ENCODE data around the gene RAB40A. TPM values are rescaled to one million over a fixed set of nuclear protein-coding genes. Genes with fewer than 3 reads are reported as not detected.

RAB40A gene
- total and polyA plus RNA-seq, 9 of the 15 experiments (the other 6 are each of a cell fraction or from before 2014, with no cell fraction given), result 0.07 to 0.15 (median 0.10) TPM; not detected in 3

DNA sequence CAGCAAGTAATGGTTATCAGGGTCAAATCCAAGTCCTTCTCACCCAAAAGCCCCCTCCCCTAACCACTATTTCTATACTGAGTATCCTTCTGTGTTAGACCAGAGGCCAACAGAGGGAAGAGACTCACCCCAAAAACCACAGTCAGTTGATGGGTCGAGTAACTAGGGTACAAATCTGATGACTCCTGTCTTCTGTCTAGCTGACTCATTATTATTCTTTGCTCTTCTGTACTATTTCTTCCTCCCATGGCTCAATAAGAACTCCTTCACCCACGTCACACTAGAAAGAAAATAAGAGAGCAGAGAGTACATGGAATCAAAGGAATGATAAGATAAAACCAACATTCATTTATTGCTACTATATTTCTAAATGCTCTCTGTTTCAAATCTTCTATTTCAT, 2.0 kb downstream of the RAB40A start:
- Histone ChIP-seq H3K9me3 (replicated peaks; ENCODE audit: control insufficient read depth, insufficient read depth, low read depth, low read length) (no peaks in the 10 kb centered on the region), H3K9me1 (ENCODE audit: control insufficient read depth, insufficient read depth, low read length) (no peaks in the 10 kb centered on the region), H4K20me1 (replicated peaks; ENCODE audit: control insufficient read depth, insufficient read depth, low read length) (no peaks in the 10 kb centered on the region), H3K79me2 (ENCODE audit: control insufficient read depth, insufficient read depth, low read length) (no peaks in the 10 kb centered on the region), H3K4me2 (ENCODE audit: insufficient read depth, low read length) (no peak overlapping the region), H3K36me3 (ENCODE audit: control insufficient read depth, insufficient read depth, low read length) (no peaks in the 10 kb centered on the region), H3K4me3 (no peak overlapping the region), H3K4me1 (replicated peaks in 1 of 2; ENCODE audit: control insufficient read depth in 2 of 2, insufficient read depth in 2 of 2, low read length in 2 of 2) (no peaks in the 10 kb centered on the region), H3K27me3 (ENCODE audit: control insufficient read depth in 2 of 2, insufficient read depth in 2 of 2, low read length in 2 of 2) (no peaks in the 10 kb centered on the region), H3K27ac (ENCODE audit: extremely low read depth, low read depth, low read length) (no peak overlapping the region), H3K9ac (ENCODE audit: insufficient read depth in 1 of 2, low read depth in 2 of 2, low read length in 2 of 2) (no peak overlapping the region), H2AFZ (ENCODE audit: low read depth, low read length) (no peak overlapping the region)
- TF ChIP-seq BRF1 (IDR thresholded peaks at IDR 0.05; ENCODE audit: borderline replicate concordance, extremely low read depth, insufficient read length) (no peak), STAT5B (CRISPR knock-in tag; IDR thresholded peaks at IDR 0.05) (no peak), FOXK1 (CRISPR knock-in tag; IDR thresholded peaks at IDR 0.05; ENCODE audit: borderline replicate concordance) (no peak), SIN3B (IDR thresholded peaks at IDR 0.05; ENCODE audit: low read depth) (no peak), ZNF274 (IDR thresholded peaks at IDR 0.05; ENCODE audit: borderline replicate concordance, low read depth, low read length) (no peak), ZNF589 (CRISPR knock-in tag; IDR thresholded peaks at IDR 0.05; ENCODE audit: low read depth) (no peak)
- TF ChIP-seq, protein P1, sequence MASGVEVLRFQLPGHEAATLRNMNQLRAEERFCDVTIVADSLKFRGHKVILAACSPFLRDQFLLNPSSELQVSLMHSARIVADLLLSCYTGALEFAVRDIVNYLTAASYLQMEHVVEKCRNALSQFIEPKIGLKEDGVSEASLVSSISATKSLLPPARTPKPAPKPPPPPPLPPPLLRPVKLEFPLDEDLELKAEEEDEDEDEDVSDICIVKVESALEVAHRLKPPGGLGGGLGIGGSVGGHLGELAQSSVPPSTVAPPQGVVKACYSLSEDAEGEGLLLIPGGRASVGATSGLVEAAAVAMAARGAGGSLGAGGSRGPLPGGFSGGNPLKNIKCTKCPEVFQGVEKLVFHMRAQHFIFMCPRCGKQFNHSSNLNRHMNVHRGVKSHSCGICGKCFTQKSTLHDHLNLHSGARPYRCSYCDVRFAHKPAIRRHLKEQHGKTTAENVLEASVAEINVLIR (CRISPR knock-in tag; IDR thresholded peaks at IDR 0.05), result no peak
- ChIA-PET POLR2A (no interaction called here), CTCF (ENCODE audit: low intra/inter-chr PET ratio) (no interaction called here)
- DNase-seq (ENCODE audit: extremely low read depth in 1 of 4, low spot score in 3 of 4) (no peak), ATAC-seq (no peak), FAIRE-seq (no peak)
- 5% methylated on average over 2 of the region's 2 CpGs for WGBS (ENCODE audit: insufficient coverage, low coverage, missing lambda C conversion rate)
- intact Hi-C loops (cut with micrococcal nuclease), result no loop called here
- in situ Hi-C loops (cut with MboI), result no loop called here
- BruUV-seq (replicated peaks), result no TSS peak

All from K562 (cell line).